HUES6 (cell line): ENCODE data around the gene SCAMP5.

Experiments
- H3K27ac ChIP-seq: 2 replicates; pipeline ENCODE4 v1.7.0; 2013; ENCODE audit warnings: low read depth, mild to moderate bottlenecking, low read length, inconsistent platforms
- H3K27me3 ChIP-seq: 2 replicates; pipeline ENCODE4 v1.6.1; 2013; ENCODE audit warnings: low read length; ENCODE audit not compliant: control insufficient read depth, insufficient read depth
- H3K36me3 ChIP-seq: 2 replicates; pipeline ENCODE4 v1.6.1; 2013; ENCODE audit warnings: low read length; ENCODE audit not compliant: control insufficient read depth, insufficient read depth
- H3K4me1 ChIP-seq: 2 replicates; pipeline ENCODE4 v1.6.1; 2013; ENCODE audit warnings: low read length; ENCODE audit not compliant: control insufficient read depth, insufficient read depth
- H3K4me3 ChIP-seq: 2 replicates; pipeline ENCODE4 v1.5.1; 2013; ENCODE audit warnings: low read depth, low read length
- H3K9ac ChIP-seq: one replicate; pipeline ENCODE4 v1.6.1; 2013; ENCODE audit warnings: mild to moderate bottlenecking, low read length
- H3K9me3 ChIP-seq: 2 replicates; pipeline ENCODE4 v1.6.1; 2013; ENCODE audit warnings: low read depth, low read length; ENCODE audit not compliant: control insufficient read depth, insufficient read depth

SCAMP5 gene

DNA sequence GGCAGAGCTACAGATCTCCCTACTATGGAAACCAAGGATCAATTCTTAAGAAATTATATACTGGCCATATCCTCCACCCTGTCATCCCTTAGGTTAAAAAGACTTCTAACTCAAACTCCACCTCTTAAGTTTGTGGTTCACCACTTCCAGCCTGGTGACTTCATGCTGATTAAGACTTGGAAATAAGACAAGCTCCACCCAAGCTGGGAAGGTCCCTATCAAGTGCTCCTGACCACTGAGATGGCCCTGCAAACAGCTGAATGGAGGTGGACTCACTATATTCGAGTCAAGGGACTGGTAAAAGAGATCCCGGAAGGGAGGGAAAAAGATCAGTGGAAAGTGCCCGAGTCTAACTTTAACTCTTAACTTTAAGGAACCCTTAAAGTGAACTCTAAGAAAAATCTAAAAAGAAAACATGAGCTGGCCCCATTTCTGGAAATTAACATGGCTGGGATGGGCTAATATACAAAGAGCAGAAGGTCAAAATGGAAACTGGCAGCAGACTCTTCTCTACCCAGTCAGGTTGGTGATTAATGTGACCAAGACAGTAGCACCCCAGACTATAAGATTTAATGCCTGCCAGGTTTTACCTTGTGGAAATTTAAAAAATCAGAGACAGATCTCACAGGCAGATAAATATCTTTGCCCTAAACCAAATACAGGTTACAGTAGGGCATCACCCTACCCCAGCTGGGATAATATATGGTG is 71.9 kb downstream of the SCAMP5 start:
- no peak overlapping the region for H3K9ac ChIP-seq
- H3K9me3 ChIP-seq, result 0 out of 2 replicates have a peak, but pooled peaks cover 2% of the 10 kb centered on the region
- no peak overlapping the region for H3K27ac ChIP-seq
- H3K4me1 ChIP-seq, result peaks cover 14% of the 10 kb centered on the region; the same call in 1 of the 2 replicates
- H3K36me3 ChIP-seq, result no peaks in the 10 kb centered on the region
- H3K27me3 ChIP-seq, result no peaks in the 10 kb centered on the region
- H3K4me3 ChIP-seq, result no peak overlapping the region

DNA sequence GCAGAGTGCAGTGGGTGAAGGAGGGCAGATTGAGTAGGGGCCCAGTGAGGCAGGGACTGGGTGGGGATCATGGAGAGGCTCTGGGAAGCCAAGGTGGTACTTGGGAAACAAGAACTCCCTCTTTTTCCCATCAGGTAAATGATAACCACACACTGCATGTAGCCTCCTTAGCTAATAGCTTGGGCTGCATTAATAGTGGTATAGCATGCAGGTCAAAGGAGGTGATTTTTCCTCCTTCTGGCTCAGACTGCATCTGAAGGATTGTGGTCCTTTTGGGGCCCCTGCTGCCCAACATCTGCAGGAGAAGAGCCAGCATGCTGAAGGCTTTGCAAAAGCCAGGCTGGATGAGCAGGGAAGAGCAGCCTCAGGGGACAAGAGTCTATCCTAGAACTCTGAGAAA is 73.4 kb downstream of the SCAMP5 start:
- Histone ChIP-seq H3K36me3 (no peaks in the 10 kb centered on the region), H3K4me1 (peaks cover 14% of the 10 kb centered on the region; the same call in 1 of the 2 replicates), H3K27ac (no peak overlapping the region), H3K9ac (no peak overlapping the region), H3K4me3 (no peak overlapping the region), H3K27me3 (no peaks in the 10 kb centered on the region), H3K9me3 (0 out of 2 replicates have a peak, but pooled peaks cover 2% of the 10 kb centered on the region)

DNA sequence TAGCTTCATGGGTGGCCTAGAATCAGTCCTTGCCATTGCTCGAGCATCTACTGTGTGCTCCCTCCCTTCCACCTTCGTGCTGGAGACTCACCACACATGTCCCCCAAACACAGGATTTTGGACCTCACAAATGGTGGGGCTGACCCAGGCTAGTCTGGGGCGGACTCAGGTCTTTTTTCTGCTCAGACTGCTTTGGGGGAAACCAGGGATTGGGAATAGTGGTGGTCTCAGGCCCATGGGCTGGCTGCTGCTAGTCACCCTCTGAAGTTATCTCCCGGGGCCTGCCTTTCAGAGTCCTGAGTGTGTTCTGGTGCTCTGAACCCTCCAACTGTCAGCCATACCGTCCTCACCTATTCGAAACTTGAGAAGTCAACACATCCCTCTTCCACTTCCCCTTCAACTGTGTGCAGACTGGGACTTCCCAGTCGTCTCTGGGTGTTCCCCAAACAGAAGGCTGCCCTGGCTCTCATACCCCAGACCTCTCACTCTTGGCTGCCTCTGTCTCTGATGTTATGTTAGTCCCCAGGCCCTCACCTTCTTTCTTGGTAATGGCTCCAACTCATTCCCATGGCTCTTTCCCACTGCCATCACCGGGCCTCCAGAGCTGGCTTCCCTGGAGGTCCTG is 74.0 kb downstream of the SCAMP5 start:
- Histone ChIP-seq H3K4me3 (no peak overlapping the region), H3K4me1 (peaks cover 14% of the 10 kb centered on the region; the same call in 1 of the 2 replicates), H3K36me3 (no peaks in the 10 kb centered on the region), H3K27ac (no peak overlapping the region), H3K9me3 (0 out of 2 replicates have a peak, but pooled peaks cover 4% of the 10 kb centered on the region), H3K27me3 (no peaks in the 10 kb centered on the region), H3K9ac (no peak overlapping the region)

DNA sequence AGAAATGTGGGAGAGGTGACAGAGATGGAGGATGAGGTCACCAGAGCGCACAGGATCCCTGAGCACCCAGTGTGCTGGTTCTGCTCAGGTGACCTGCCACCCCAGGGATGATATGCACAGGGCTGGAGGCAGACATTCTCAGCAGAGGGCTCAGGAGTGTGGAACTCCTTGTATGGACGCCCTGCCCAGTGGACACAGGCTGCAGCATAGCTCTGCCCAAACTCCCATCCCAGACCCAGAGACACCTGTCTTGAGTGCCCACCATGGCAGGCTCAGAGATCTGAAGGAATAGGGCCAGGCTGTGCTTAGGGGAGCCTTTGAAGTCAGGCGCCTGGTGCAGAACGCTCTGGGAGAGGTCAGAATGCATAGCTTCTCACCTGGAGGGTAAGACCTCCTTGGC is 75.3 kb downstream of the SCAMP5 start:
- Histone ChIP-seq H3K9me3 (peaks cover 8% of the 10 kb centered on the region; the same call in 1 of the 2 replicates), H3K4me3 (no peak overlapping the region), H3K36me3 (no peaks in the 10 kb centered on the region), H3K27ac (no peak overlapping the region), H3K9ac (no peak overlapping the region), H3K27me3 (no peaks in the 10 kb centered on the region), H3K4me1 (peaks cover 4% of the 10 kb centered on the region; the same call in 1 of the 2 replicates)
